GM12892 (cell line): ENCODE data around the gene STYXL2.

Experiments used
- POLR2A ChIP-seq: IDR thresholded peaks from 2 replicates; pipeline ENCODE4 v1.6.1; 2011; ENCODE audit warnings: low read depth, low read length, control low read depth
- POLR2AphosphoS5 ChIP-seq: IDR thresholded peaks from 2 replicates; pipeline ENCODE4 v1.6.1; 2011; ENCODE audit warnings: low read depth, low read length, control low read depth

- no peak for TF ChIP-seq POLR2AphosphoS5
- no peak for TF ChIP-seq POLR2A
These were observed 29.3 kb upstream of the STYXL2 start for GRCh38 chr1:167064621-167065020.
